Esophagus squamous epithelium (tissue), 5 donors: ENCODE measurements around the gene TCN2. TPM values are rescaled to one million over a fixed set of nuclear protein-coding genes. Genes with fewer than 3 reads are reported as not detected.

Experiments
- DNase-seq: peaks from one replicate; lab custom pipeline; 2025; lab: John Stamatoyannopoulos, UW
- H3K27ac ChIP-seq, 4 donors: fragments of 200-600 bp; sonication (generic); one replicate each; pipeline ENCODE4 v1.5.1; 2016 to 2019; ENCODE audit warnings: mild to moderate bottlenecking in 1 of 4
- H3K27me3 ChIP-seq, 4 donors: fragments of 200-600 bp; sonication (generic); 1 replicate in 3 of 4; 2 replicates in 1 of 4; pipeline versions ENCODE4 v1.5.1 to v1.6.0; 2017 to 2021; ENCODE audit warnings: antibody characterized with exemption in 1 of 4
- H3K36me3 ChIP-seq, 3 donors: fragments of 200-600 bp; sonication (generic); one replicate each; pipeline ENCODE4 v1.5.1; 2016 to 2019
- H3K4me1 ChIP-seq, 3 donors: fragments of 200-600 bp; sonication (generic); one replicate each; pipeline ENCODE4 v1.5.1; 2017 to 2019
- H3K4me3 ChIP-seq, 4 donors: fragments of 200-600 bp; sonication (generic); 1 replicate in 3 of 4; 2 replicates in 1 of 4; pipeline ENCODE4 v1.5.1; 2016 to 2019; ENCODE audit warnings: mild to moderate bottlenecking in 2 of 4, moderate library complexity in 1 of 4
- H3K9me3 ChIP-seq, 3 donors: fragments of 200-600 bp; sonication (generic); one replicate each; pipeline ENCODE4 v1.5.1; 2016 to 2019
- POLR2A ChIP-seq, 4 donors: fragments of 450-650 bp; IDR thresholded peaks; one replicate each; pipeline ENCODE4 v1.6.1; 2017; ENCODE audit warnings: antibody characterized with exemption in 4 of 4, mild to moderate bottlenecking in 4 of 4, moderate library complexity in 3 of 4
- WGBS, 2 donors: methylation state at CpG; one replicate each; pipeline ENCODE4 v1.1.5; 2018; 5-methylcytosine and 5-hydroxymethylcytosine counted together
- intact Hi-C: fragments of 100-400 bp; cut with DNase I; formaldehyde crosslinking; loops from one replicate; pipeline ENCODE4 v1.15.0; 2022
- total RNA-seq, 4 donors: library from RNA; depleted of rRNA; stranded (reverse); fragments of >200 nt; gene quantifications; one replicate each; pipeline ENCODE4 v1.1.0, GENCODE V29; 2016
- TF ChIP-seq, protein P1 (sequence below), 6 experiments: fragments of 450-650 bp in 4 of 6; fragments of 200-600 bp in 2 of 6; sonication (generic) in 2 of 6; IDR thresholded peaks; one replicate each; pipeline ENCODE4 v1.5.1; 2016 to 2019; ENCODE audit warnings: antibody characterized with exemption in 6 of 6, mild to moderate bottlenecking in 4 of 6, moderate library complexity in 4 of 6
- donor health status: DM: yes; HTN: yes; CAD: no.

TCN2 gene
- total RNA-seq, 4 donors from 2014 or later, result 1.9 to 20.4 (median 10.4) TPM

DNA sequence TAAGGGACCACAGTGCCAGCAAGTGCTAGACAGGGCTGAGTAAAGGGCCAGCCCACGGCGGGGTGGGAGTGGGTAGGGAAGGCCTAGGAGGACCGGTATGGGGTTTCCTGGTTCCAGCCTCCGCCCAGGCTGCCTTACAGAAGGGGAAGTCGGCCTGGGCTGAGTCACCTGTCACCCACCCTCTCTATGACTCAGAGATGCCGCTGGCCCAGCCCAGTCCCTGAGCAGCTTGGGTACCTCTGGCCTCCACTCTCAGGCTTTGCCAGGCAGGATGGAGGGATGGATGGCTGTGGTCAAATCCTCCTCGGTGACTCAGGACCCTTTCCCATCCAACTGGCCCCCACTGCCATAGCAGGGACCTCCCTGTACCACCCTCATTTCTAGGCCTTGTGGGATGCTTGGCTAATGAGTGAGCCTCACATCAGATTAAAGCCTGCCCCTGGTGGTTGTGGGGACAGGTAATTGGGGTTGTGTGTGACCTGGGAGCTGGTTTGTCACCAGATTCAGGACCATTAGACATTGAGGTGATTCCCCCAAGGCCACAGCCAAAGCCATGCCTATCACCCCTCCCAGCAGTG lies 42.5 kb downstream of the TCN2 start:
- intact Hi-C loops, result no loop called here
- peaks cover 0 to 21% (median 0%) of the 10 kb centered on the region in 3 donors for H3K36me3 ChIP-seq
- H3K9me3 ChIP-seq, result no peaks in the 10 kb centered on the region
- TF ChIP-seq POLR2A (IDR thresholded peaks at IDR 0.05), result no peak
- TF ChIP-seq, protein P1, sequence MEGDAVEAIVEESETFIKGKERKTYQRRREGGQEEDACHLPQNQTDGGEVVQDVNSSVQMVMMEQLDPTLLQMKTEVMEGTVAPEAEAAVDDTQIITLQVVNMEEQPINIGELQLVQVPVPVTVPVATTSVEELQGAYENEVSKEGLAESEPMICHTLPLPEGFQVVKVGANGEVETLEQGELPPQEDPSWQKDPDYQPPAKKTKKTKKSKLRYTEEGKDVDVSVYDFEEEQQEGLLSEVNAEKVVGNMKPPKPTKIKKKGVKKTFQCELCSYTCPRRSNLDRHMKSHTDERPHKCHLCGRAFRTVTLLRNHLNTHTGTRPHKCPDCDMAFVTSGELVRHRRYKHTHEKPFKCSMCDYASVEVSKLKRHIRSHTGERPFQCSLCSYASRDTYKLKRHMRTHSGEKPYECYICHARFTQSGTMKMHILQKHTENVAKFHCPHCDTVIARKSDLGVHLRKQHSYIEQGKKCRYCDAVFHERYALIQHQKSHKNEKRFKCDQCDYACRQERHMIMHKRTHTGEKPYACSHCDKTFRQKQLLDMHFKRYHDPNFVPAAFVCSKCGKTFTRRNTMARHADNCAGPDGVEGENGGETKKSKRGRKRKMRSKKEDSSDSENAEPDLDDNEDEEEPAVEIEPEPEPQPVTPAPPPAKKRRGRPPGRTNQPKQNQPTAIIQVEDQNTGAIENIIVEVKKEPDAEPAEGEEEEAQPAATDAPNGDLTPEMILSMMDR (IDR thresholded peaks at IDR 0.05), result peak in 1 of 6 experiments; percentile 41
- no peak overlapping the region for H3K4me3 ChIP-seq
- peak overlapping the region in 3 of 4 donors; percentile 34 to 71 (median 62) for H3K27ac ChIP-seq
- 11 to 29% methylated on average over 6 of the region's 7 CpGs for WGBS, 2 donors
- H3K4me1 ChIP-seq, result peaks cover 8 to 21% (median 11%) of the 10 kb centered on the region in 3 donors
- no peaks in the 10 kb centered on the region for H3K27me3 ChIP-seq
- peak; percentile 30 for DNase-seq

DNA sequence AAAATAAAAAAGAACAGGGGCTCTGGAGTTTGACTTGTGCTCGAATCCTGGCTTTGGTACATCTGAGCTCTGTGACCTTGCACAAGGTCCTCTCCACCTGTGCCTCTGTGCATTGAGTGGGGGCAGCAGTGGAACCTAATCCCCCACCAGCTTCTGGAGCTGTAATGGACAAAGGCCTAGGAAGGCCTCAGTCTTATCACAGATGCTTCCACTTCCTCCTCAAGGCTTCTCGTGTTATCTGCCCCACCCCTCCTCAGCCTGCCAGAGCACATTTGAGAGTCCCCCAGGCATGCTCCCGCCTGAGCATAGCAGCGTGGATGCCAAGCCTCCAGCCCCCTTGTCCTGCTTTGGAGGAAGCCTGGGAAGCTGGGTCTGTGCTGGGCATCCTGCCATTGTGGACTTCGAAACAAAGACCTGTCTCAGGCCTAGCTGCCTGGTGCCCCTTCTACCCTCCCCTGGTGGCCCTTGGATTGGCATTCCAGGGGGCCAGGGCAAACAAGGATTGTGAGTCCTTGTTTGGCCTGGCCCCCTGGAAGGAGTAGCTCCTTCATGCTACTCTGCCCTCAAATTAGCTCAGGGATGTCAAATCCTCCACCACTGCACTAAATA lies 43.6 kb downstream of the TCN2 start:
- Histone ChIP-seq H3K36me3 (peaks cover 0 to 25% (median 0%) of the 10 kb centered on the region in 3 donors), H3K4me3 (no peak overlapping the region), H3K27me3 (no peaks in the 10 kb centered on the region), H3K4me1 (peaks cover 8 to 21% (median 11%) of the 10 kb centered on the region in 3 donors), H3K9me3 (no peaks in the 10 kb centered on the region), H3K27ac (peak overlapping the region in 1 of 4 donors; percentile 33)
- intact Hi-C loops, result no loop called here
- 58 to 60% methylated on average over 2 to 4 of the region's 5 CpGs for WGBS, 2 donors
- TF ChIP-seq, protein P1 (IDR thresholded peaks at IDR 0.05), result no peak
- TF ChIP-seq POLR2A (IDR thresholded peaks at IDR 0.05), result no peak
- DNase-seq, result no peak

DNA sequence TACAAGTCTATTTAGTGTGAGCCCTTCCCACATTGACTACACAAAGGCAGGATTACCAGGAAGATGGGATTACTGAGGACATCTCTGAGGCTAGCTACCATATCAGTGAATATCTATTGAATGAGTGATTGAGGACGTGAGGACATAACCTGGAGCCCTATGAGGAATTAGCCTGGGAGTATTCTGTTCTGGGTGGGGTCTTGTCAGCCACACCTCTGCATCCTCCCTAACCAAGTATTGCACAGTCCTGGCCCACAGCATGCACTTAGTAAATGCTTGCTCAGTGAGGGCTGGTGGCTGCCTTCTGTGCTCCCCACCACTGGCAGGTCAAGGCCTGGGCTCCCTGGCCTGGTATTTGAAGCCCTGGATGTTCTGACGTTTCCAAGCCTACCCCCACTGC lies 45.9 kb downstream of the TCN2 start:
- Histone ChIP-seq H3K4me1 (peaks cover 8 to 17% (median 11%) of the 10 kb centered on the region in 3 donors), H3K36me3 (peaks cover 0 to 10% (median 0%) of the 10 kb centered on the region in 3 donors), H3K9me3 (no peaks in the 10 kb centered on the region), H3K27me3 (no peaks in the 10 kb centered on the region), H3K4me3 (no peak overlapping the region), H3K27ac (no peak overlapping the region)
- DNase-seq, result no peak
- intact Hi-C loops, result no loop called here
- TF ChIP-seq, protein P1 (IDR thresholded peaks at IDR 0.05), result no peak
- no peak for TF ChIP-seq POLR2A (IDR thresholded peaks at IDR 0.05)
- 86 to 92% methylated on average over 2 of the region's 2 CpGs for WGBS, 2 donors

DNA sequence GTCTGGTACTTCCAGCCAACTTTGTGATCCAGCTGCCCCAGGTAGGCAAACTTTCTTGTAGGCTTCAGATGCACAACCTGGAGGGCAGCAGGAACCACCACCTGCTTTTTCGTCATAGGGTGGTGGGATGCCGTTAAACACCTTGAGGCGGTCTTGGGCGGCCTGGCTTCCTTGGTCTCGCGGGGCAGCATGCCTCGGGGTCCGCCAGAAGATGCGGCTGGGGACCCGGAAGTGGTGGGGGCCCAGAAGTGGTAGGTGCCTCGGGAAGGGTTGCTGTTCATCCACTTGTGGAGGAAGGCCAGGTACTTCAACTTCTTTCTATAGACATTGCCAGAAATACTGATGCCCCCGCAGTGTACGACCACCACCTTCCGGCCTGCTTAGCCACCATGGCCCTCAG lies 47.4 kb downstream of the TCN2 start:
- no peak for DNase-seq

DNA sequence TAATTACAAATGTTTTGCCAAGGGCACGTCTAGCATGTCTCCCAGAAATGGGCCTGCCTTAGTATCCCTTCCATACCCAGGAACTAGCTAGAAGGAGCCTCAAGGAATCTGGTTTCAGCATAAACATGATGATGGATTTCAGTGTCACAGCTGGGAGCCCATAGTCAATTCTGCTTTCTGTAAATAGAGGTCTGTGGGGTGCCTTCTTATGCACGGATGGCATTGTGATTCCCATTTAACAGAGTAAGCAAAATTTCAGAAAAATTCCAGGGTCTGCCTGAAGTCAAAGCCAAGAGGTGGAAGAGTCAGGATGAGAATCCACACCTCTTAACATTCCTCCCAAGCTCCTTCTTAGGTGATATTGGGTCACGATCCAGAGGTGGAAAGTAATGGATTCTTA lies 48.6 kb downstream of the TCN2 start:
- Histone ChIP-seq H3K9me3 (no peaks in the 10 kb centered on the region), H3K4me3 (no peak overlapping the region), H3K4me1 (no peaks in the 10 kb centered on the region), H3K27ac (no peak overlapping the region), H3K27me3 (no peaks in the 10 kb centered on the region), H3K36me3 (peaks cover 0 to 20% (median 0%) of the 10 kb centered on the region in 3 donors)
- 77 to 88% methylated on average over 3 of the region's 3 CpGs for WGBS, 2 donors
- intact Hi-C loops, result no loop called here
- TF ChIP-seq, protein P1 (IDR thresholded peaks at IDR 0.05), result no peak
- no peak for TF ChIP-seq POLR2A (IDR thresholded peaks at IDR 0.05)
- DNase-seq, result no peak

More for the DNA sequence above, 47.4 kb downstream of the TCN2 start:
- TF ChIP-seq, protein P1 (IDR thresholded peaks at IDR 0.05), result no peak
- no peak for TF ChIP-seq POLR2A (IDR thresholded peaks at IDR 0.05)
- Histone ChIP-seq H3K27me3 (no peaks in the 10 kb centered on the region), H3K27ac (no peak overlapping the region), H3K36me3 (peaks cover 0 to 20% (median 0%) of the 10 kb centered on the region in 3 donors), H3K9me3 (no peaks in the 10 kb centered on the region), H3K4me1 (peaks cover 3 to 7% (median 5%) of the 10 kb centered on the region in 3 donors), H3K4me3 (no peak overlapping the region)
- 96 to 100% methylated on average over 1 to 4 of the region's 14 CpGs for WGBS, 2 donors
- intact Hi-C loops, result no loop called here
